GM12875 (cell line): ENCODE results near the gene BNC2.

Experiments
- H3K4me3 ChIP-seq: one replicate; pipeline ENCODE4 v1.5.1; 2011; ENCODE audit warnings: low read depth, low read length, control low read depth
- CTCF ChIP-seq: IDR thresholded peaks from 2 replicates; pipeline ENCODE4 v1.5.1; 2011; ENCODE audit warnings: low read depth, mild to moderate bottlenecking, control low read depth, inconsistent platforms, low read length, moderate library complexity, borderline replicate concordance; ENCODE audit not compliant: insufficient read depth

BNC2 gene

GRCh38 chr9:16361118-16361517 is 509.4 kb downstream of the BNC2 start:
- H3K4me3 ChIP-seq, result no peak overlapping the region
- TF ChIP-seq CTCF, result no peak

GRCh38 chr9:16360247-16360646 is 510.2 kb downstream of the BNC2 start:
- H3K4me3 ChIP-seq, result no peak overlapping the region
- no peak for TF ChIP-seq CTCF
